HPDE6-E6E7 (cell line): Measurements from ENCODE around the gene SPNS1.

Experiments used
- DNase-seq: peaks from one replicate; pipeline ENCODE4 v3.0.0; 2011; ENCODE audit warnings: missing footprints; ENCODE audit errors: extremely low spot score

SPNS1 gene

GRCh38 chr16:29029168-29029994 is 54.8 kb downstream of the SPNS1 start:
- DNase-seq, result peak; percentile 66

GRCh38 chr16:29030086-29030840 is 55.7 kb downstream of the SPNS1 start:
- DNase-seq, result no peak
